HG03575 (cell line): ENCODE measurements around the gene PTGES.

Experiments used
- ATAC-seq: cut with Tn5 transposase; IDR thresholded peaks from one replicate; pipeline ENCODE4 v1.9.1; 2021; ENCODE audit not compliant: unreplicated experiment, insufficient number of reproducible peaks, low FRiP score; ENCODE audit errors: extremely low read depth

The PTGES gene

GRCh38 chr9:129701054-129701453, 51.8 kb downstream of the PTGES start:
- no peak for ATAC-seq

GRCh38 chr9:129698254-129698757, 54.5 kb downstream of the PTGES start:
- no peak for ATAC-seq

- ATAC-seq, result no peak
These were observed 55.1 kb downstream of the PTGES start for GRCh38 chr9:129697656-129698253.

- no peak for ATAC-seq
These were observed 55.7 kb downstream of the PTGES start for GRCh38 chr9:129696944-129697655.

- ATAC-seq, result no peak
These were observed 57.0 kb downstream of the PTGES start for GRCh38 chr9:129695870-129696269.

- ATAC-seq, result no peak
These were observed 58.6 kb downstream of the PTGES start for GRCh38 chr9:129694243-129694646.

- no peak for ATAC-seq
These were observed 59.1 kb downstream of the PTGES start for GRCh38 chr9:129693741-129694140.

GRCh38 chr9:129692534-129692933, 60.3 kb downstream of the PTGES start:
- no peak for ATAC-seq
